B cell (primary cell): ENCODE measurements around the gene MYO10.

Source experiments
- CTCF ChIP-seq: fragments of 200-600 bp; IDR thresholded peaks from one replicate; pipeline ENCODE4 v1.8.0; 2022; ENCODE audit warnings: antibody characterized with exemption, mild to moderate bottlenecking
- EZH2 ChIP-seq: IDR thresholded peaks from 2 replicates; pipeline ENCODE4 v1.6.1; 2012; ENCODE audit warnings: borderline replicate concordance, low read depth, mild to moderate bottlenecking, moderate library complexity, low read length; ENCODE audit not compliant: insufficient read depth, poor library complexity, severe bottlenecking

GRCh38 chr5:16853518-16853917, 82.6 kb downstream of the MYO10 start:
- TF ChIP-seq CTCF (no peak), EZH2 (no peak)
